ENCODE measurements around the gene GFOD1. TPM values are rescaled to one million over a fixed set of nuclear protein-coding genes. Genes with fewer than 3 reads are reported as not detected.
"Not testable (repeated sequence)": the region's sequence is repeated elsewhere in the genome, so short reads cannot be mapped to it uniquely, and the experiment has no call there.

The GFOD1 gene
- total RNA-seq, 1 donor from 2014 or later: 0.81 TPM

DNA sequence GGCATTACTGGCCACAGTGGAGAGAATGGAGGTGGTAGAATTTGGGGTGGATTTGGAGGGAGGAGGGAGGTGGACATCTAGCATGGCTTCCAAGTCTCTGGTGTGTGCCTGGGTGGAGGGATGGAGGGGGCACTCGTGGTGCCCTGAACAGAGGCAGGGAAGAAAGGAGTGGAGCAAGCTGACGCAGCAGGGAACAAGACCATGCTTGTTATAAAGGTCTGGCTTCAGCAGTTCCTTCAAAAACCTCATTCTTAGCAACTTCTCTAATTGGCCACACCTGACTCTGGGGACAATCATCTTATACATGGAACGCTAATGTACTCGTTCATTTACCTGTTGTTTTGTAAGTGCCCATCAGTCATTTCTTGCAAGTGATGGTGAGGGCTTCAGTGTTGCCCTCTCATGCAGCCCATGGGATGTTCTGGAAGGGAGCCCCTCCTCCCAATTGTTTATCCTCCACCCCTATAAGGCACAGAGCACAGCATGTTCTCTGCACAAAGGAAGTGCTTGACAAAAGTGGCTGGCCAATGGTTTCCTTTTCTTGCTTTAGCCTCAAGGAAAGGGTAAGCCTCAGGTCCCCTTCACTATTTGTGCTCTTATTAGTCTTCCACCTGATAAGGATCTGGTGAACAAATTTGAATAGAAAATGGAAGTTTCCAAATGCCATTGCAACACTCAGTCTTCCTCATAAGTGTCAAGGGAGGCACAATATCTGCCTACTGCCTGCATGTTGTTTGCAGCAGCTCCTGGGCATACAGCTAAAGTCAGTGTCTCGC is 39.3 kb downstream of the GFOD1 start:
- DNase-seq (ENCODE audit: low spot score, unreplicated experiment): no peak
- Mint-ChIP-seq H3K27me3 (peaks cover 7% of the 10 kb centered on the region), H3K27ac (no peak overlapping the region), H3K36me3 (ENCODE audit: insufficient read depth) (no peaks in the 10 kb centered on the region), H3K4me1 (ENCODE audit: low read depth) (no peaks in the 10 kb centered on the region), H3K9me3 (ENCODE audit: low read depth) (no peaks in the 10 kb centered on the region), H3K4me3 (ENCODE audit: low read depth) (no peak overlapping the region)
- TF ChIP-seq, protein P1, sequence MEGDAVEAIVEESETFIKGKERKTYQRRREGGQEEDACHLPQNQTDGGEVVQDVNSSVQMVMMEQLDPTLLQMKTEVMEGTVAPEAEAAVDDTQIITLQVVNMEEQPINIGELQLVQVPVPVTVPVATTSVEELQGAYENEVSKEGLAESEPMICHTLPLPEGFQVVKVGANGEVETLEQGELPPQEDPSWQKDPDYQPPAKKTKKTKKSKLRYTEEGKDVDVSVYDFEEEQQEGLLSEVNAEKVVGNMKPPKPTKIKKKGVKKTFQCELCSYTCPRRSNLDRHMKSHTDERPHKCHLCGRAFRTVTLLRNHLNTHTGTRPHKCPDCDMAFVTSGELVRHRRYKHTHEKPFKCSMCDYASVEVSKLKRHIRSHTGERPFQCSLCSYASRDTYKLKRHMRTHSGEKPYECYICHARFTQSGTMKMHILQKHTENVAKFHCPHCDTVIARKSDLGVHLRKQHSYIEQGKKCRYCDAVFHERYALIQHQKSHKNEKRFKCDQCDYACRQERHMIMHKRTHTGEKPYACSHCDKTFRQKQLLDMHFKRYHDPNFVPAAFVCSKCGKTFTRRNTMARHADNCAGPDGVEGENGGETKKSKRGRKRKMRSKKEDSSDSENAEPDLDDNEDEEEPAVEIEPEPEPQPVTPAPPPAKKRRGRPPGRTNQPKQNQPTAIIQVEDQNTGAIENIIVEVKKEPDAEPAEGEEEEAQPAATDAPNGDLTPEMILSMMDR (IDR thresholded peaks at IDR 0.05; ENCODE audit: unreplicated experiment): no peak

DNA sequence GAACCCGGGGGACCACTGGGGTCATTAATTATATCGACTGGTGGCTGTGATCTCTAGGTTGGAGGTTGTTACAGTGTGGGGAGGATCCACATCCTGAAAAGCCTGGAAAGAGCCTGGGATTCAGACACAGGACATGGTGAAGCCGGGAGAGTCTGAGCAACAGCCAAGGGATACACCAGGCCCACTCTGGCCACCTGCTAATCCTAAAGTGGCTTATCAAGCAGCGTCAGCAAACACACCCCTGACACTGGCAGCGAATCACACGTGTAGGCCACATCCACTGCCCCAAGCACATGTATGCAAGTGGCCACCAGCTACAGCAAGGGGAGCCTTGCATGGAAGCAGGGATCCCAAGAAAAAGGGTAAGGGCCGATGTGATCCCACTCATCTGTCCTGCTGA is 41.0 kb downstream of the GFOD1 start:
- H3K27ac Mint-ChIP-seq: no peak overlapping the region
- no peak overlapping the region for H3K4me3 Mint-ChIP-seq (ENCODE audit: low read depth)
- no peaks in the 10 kb centered on the region for H3K4me1 Mint-ChIP-seq (ENCODE audit: low read depth)
- no peak for DNase-seq (ENCODE audit: low spot score, unreplicated experiment)
- peaks cover 7% of the 10 kb centered on the region for H3K27me3 Mint-ChIP-seq
- TF ChIP-seq, protein P1 (IDR thresholded peaks at IDR 0.05; ENCODE audit: unreplicated experiment): no peak
- no peaks in the 10 kb centered on the region for H3K36me3 Mint-ChIP-seq (ENCODE audit: insufficient read depth)
- no peaks in the 10 kb centered on the region for H3K9me3 Mint-ChIP-seq (ENCODE audit: low read depth)

DNA sequence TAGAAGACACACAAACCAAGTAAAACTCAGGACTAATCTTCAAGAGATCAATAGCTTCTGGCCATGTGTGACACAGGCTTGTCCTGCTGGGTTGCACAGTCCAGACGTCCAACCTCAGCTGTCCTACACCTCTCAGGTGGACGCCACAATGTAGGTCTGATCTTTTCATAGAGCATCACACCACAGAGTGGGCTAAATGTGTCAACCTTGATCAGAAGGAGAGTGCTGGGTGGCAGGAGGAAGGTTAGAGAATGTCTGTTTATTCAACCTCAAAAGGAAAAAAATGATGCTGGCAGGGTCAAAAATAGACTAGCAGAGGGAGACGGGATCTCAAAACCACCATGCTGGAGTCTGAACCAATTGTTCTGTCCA is 41.7 kb downstream of the GFOD1 start:
- Mint-ChIP-seq H3K27ac (no peak overlapping the region), H3K36me3 (ENCODE audit: insufficient read depth) (no peaks in the 10 kb centered on the region), H3K27me3 (peaks cover 7% of the 10 kb centered on the region)

DNA sequence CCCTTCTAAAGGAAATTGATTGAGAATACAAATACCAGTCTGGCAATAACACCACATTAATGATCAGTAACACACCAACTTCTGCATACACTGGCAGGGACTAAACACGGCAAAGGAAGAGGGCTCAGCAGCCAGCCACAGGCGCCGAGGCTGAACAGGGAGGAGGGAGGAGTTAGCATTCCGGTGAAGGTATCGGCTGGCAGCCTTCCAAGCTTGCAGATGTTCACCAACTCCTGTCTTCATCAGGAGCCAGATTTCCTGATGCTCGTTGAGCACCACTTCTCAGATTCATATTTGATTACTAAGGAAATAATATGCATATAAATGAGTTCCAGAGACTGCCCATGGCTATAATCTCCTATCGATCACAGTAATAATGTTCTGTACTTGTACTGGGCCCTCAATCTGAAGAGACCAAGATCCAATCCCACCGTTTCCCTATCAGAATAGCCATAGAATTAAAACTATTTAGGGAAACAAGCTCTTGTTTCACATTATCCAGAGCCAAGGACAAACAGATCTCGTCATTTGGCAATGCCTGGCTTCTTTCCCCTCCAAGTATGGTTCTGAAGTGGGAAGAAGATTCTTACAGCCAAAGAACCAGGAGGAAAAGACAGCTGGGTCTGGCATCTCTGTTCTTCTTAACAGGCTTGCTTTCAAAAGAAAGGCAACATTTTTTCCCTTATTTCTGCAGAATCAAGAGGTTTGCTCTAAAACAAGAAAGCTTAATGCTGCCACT is 42.2 kb downstream of the GFOD1 start:
- no peaks in the 10 kb centered on the region for H3K36me3 Mint-ChIP-seq (ENCODE audit: insufficient read depth)
- DNase-seq (ENCODE audit: low spot score, unreplicated experiment): no peak
- no peak overlapping the region for H3K4me3 Mint-ChIP-seq (ENCODE audit: low read depth)
- peaks cover 7% of the 10 kb centered on the region for H3K27me3 Mint-ChIP-seq
- H3K9me3 Mint-ChIP-seq (ENCODE audit: low read depth): no peaks in the 10 kb centered on the region
- no peaks in the 10 kb centered on the region for H3K4me1 Mint-ChIP-seq (ENCODE audit: low read depth)
- TF ChIP-seq, protein P1 (IDR thresholded peaks at IDR 0.05; ENCODE audit: unreplicated experiment): no peak
- H3K27ac Mint-ChIP-seq: no peak overlapping the region

More for the DNA sequence above, 41.7 kb downstream of the GFOD1 start:
- no peak overlapping the region for H3K4me3 Mint-ChIP-seq (ENCODE audit: low read depth)
- TF ChIP-seq, protein P1 (IDR thresholded peaks at IDR 0.05; ENCODE audit: unreplicated experiment): no peak
- no peak for DNase-seq (ENCODE audit: low spot score, unreplicated experiment)
- H3K4me1 Mint-ChIP-seq (ENCODE audit: low read depth): no peaks in the 10 kb centered on the region
- no peaks in the 10 kb centered on the region for H3K9me3 Mint-ChIP-seq (ENCODE audit: low read depth)

DNA sequence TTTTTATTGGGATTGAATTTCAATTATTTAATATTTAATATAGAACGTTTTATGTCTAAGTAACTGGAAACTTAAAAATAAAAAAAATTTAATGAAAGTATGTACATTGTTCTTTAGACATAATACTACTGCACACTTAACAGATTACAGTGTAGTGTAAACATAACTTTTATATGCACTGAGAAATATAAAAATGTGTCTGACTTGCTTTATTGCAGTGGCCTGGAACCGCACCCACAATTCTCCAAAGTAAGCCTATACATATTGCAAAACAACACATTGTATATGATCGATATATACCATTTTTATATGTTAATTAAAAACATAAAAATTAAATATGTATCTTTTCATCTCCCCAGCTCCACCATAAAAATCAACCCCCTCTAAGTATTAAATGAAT is 42.8 kb downstream of the GFOD1 start:
- Mint-ChIP-seq H3K4me3 (ENCODE audit: low read depth) (no peak overlapping the region), H3K4me1 (ENCODE audit: low read depth) (no peaks in the 10 kb centered on the region), H3K27ac (no peak overlapping the region), H3K36me3 (ENCODE audit: insufficient read depth) (no peaks in the 10 kb centered on the region), H3K9me3 (ENCODE audit: low read depth) (no peaks in the 10 kb centered on the region), H3K27me3 (peaks cover 7% of the 10 kb centered on the region)
- DNase-seq (ENCODE audit: low spot score, unreplicated experiment): no peak
- TF ChIP-seq, protein P1 (IDR thresholded peaks at IDR 0.05; ENCODE audit: unreplicated experiment): no peak

DNA sequence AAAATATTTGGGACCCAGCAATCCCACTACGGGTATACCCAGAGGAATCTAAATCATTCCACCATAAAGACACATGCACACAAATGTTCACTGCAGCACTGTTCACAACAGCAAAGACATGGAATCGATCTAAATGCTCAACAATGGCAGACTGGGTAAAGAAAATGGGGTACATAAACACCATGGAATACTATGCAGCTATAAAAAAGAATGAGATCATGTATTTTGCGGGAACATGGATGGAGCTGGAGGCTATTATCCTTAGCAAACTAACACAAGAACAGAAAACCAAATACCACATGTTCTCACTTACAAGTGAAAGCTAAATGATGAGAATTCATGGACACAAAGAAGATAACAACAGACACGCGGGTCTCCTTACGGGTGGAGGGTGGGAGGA is 43.4 kb downstream of the GFOD1 start:
- DNase-seq (ENCODE audit: low spot score, unreplicated experiment): not testable (repeated sequence)

More for the DNA sequence above, 43.4 kb downstream of the GFOD1 start:
- H3K27me3 Mint-ChIP-seq; H3K9me3 Mint-ChIP-seq (ENCODE audit: low read depth); H3K27ac Mint-ChIP-seq; H3K36me3 Mint-ChIP-seq (ENCODE audit: insufficient read depth); H3K4me3 Mint-ChIP-seq (ENCODE audit: low read depth); H3K4me1 Mint-ChIP-seq (ENCODE audit: low read depth): not testable (repeated sequence)

Measured in progenitor cell of endocrine pancreas (in vitro differentiated cells).